ENCODE measurements around the gene C1QB.

C1QB gene

GRCh38 chr1:22652881-22653316 is at the start of gene C1QB:
TSS of gene C1QB (plus strand) at chr1:22653236. CDS start at chr1:22659463, 6,227 bp downstream.
- no peak for DNase-seq (ENCODE audit: low read depth in 2 of 2)

GRCh38 chr1:22606161-22606560 is 46.9 kb upstream of the C1QB start:
- no peak for DNase-seq (ENCODE audit: low read depth in 2 of 2)

- DNase-seq (ENCODE audit: low read depth in 2 of 2): no peak
These were observed 45.9 kb upstream of the C1QB start for GRCh38 chr1:22607154-22607553.

GRCh38 chr1:22608361-22608760 is 44.7 kb upstream of the C1QB start:
- DNase-seq (ENCODE audit: low read depth in 2 of 2): no peak

- no peak for DNase-seq (ENCODE audit: low read depth in 2 of 2)
These were observed 43.7 kb upstream of the C1QB start for GRCh38 chr1:22609291-22609690.

- no peak for DNase-seq (ENCODE audit: low read depth in 2 of 2)
These were observed 41.5 kb upstream of the C1QB start for GRCh38 chr1:22611530-22611947.

GRCh38 chr1:22612671-22613571 is 40.1 kb upstream of the C1QB start:
- DNase-seq (ENCODE audit: low read depth in 2 of 2): no peak

GRCh38 chr1:22613572-22613918 is 39.5 kb upstream of the C1QB start:
- no peak for DNase-seq (ENCODE audit: low read depth in 2 of 2)

GRCh38 chr1:22613951-22614350 is 39.1 kb upstream of the C1QB start:
- DNase-seq (ENCODE audit: low read depth in 2 of 2): no peak

- no peak for DNase-seq (ENCODE audit: low read depth in 2 of 2)
These were observed 37.1 kb upstream of the C1QB start for GRCh38 chr1:22615886-22616285.

GRCh38 chr1:22616571-22616970 is 36.5 kb upstream of the C1QB start:
- no peak for DNase-seq (ENCODE audit: low read depth in 2 of 2)

- DNase-seq (ENCODE audit: low read depth in 2 of 2): no peak
These were observed 35.0 kb upstream of the C1QB start for GRCh38 chr1:22618056-22618455.

GRCh38 chr1:22619252-22619651 is 33.8 kb upstream of the C1QB start:
- DNase-seq (ENCODE audit: low read depth in 2 of 2): no peak

- DNase-seq (ENCODE audit: low read depth in 2 of 2): no peak
These were observed 33.2 kb upstream of the C1QB start for GRCh38 chr1:22619798-22620197.

GRCh38 chr1:22621761-22622160 is 31.3 kb upstream of the C1QB start:
- no peak for DNase-seq (ENCODE audit: low read depth in 2 of 2)

- DNase-seq (ENCODE audit: low read depth in 2 of 2): no peak
These were observed 27.6 kb upstream of the C1QB start for GRCh38 chr1:22625262-22625925.

GRCh38 chr1:22626237-22627157 is 26.5 kb upstream of the C1QB start:
- DNase-seq (ENCODE audit: low read depth in 2 of 2): no peak

GRCh38 chr1:22627331-22627730 is 25.7 kb upstream of the C1QB start:
- no peak for DNase-seq (ENCODE audit: low read depth in 2 of 2)

- DNase-seq (ENCODE audit: low read depth in 2 of 2): no peak
These were observed 24.2 kb upstream of the C1QB start for GRCh38 chr1:22628698-22629444.

- no peak for DNase-seq (ENCODE audit: low read depth in 2 of 2)
These were observed 23.1 kb upstream of the C1QB start for GRCh38 chr1:22629886-22630285.

- DNase-seq (ENCODE audit: low read depth in 2 of 2): no peak
These were observed 19.2 kb upstream of the C1QB start for GRCh38 chr1:22633697-22634463.

Data from stimulated activated CD8-positive, alpha-beta memory T cell treated with anti-CD3 and anti-CD28 coated beads, Interleukin-7, amount 100 ng/mL, for 4 hours (primary cell).